DND-41 (cell line): ENCODE data around the gene TBC1D22A.

Experiments
- EZH2 ChIP-seq: IDR thresholded peaks from 3 replicates; pipeline ENCODE4 v1.6.1; 2012; ENCODE audit warnings: borderline replicate concordance, low read depth, mild to moderate bottlenecking, moderate library complexity, low read length, inconsistent platforms; ENCODE audit not compliant: severe bottlenecking
- TF ChIP-seq, protein P1 (sequence below): IDR thresholded peaks from 2 replicates; pipeline ENCODE4 v1.5.1; 2012; ENCODE audit warnings: borderline replicate concordance, low read length, moderate library complexity, mild to moderate bottlenecking; ENCODE audit not compliant: poor library complexity, severe bottlenecking; ENCODE audit errors: extremely low read depth

DNA sequence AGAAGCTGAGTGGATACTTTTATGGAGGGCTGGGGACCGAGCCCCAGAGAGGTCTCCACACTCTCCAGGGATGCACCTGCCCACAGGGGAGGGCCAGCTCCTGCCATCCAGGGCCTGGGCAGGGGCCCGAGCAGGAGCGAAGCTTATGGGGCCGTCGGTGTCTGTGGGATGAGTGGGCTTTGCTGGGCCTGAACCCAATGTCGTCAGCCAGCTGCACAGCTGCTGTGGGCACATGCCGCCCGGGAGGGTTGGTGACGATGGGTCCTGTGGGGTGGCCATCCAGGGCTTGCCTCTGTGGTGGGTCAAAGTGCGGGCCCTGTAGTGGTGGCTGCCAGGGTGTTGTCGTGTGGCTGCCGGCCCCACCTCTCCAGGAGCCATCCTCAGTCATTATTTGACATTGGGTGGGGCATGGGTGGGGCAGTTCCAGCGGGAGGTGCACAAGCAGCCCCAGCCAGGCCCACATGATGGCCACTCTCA lies 447.1 kb downstream of the TBC1D22A start:
- TF ChIP-seq, protein P1, sequence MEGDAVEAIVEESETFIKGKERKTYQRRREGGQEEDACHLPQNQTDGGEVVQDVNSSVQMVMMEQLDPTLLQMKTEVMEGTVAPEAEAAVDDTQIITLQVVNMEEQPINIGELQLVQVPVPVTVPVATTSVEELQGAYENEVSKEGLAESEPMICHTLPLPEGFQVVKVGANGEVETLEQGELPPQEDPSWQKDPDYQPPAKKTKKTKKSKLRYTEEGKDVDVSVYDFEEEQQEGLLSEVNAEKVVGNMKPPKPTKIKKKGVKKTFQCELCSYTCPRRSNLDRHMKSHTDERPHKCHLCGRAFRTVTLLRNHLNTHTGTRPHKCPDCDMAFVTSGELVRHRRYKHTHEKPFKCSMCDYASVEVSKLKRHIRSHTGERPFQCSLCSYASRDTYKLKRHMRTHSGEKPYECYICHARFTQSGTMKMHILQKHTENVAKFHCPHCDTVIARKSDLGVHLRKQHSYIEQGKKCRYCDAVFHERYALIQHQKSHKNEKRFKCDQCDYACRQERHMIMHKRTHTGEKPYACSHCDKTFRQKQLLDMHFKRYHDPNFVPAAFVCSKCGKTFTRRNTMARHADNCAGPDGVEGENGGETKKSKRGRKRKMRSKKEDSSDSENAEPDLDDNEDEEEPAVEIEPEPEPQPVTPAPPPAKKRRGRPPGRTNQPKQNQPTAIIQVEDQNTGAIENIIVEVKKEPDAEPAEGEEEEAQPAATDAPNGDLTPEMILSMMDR = no peak
- no peak for TF ChIP-seq EZH2
